OCI-LY1 (cell line): Measurements from ENCODE around the gene LRIG1.

Experiments used
- H2AFZ ChIP-seq: fragments of 200-600 bp; sonication (generic), shearing (Covaris generic); 2 replicates; pipeline ENCODE4 v1.6.0; 2014; ENCODE audit warnings: antibody characterized with exemption, mild to moderate bottlenecking, low read length
- H3F3A ChIP-seq: fragments of 200-600 bp; sonication (generic), shearing (Covaris generic); 2 replicates; pipeline ENCODE4 v1.6.0; 2014; ENCODE audit warnings: mild to moderate bottlenecking, antibody characterized with exemption, low read length, moderate library complexity; ENCODE audit not compliant: insufficient read depth
- H3K27ac ChIP-seq: fragments of 200-600 bp; sonication (generic); 2 replicates; pipeline ENCODE4 v1.5.1; 2014; ENCODE audit warnings: low read length, mixed run types, mild to moderate bottlenecking, low read depth; ENCODE audit not compliant: poor library complexity, severe bottlenecking
- H3K27me3 ChIP-seq: fragments of 200-600 bp; sonication (generic); 2 replicates; pipeline ENCODE4 v1.6.0; 2014; ENCODE audit warnings: antibody characterized with exemption, mild to moderate bottlenecking, low read length, moderate library complexity; ENCODE audit not compliant: insufficient read depth
- H3K36me3 ChIP-seq: fragments of 200-600 bp; sonication (generic); 2 replicates; pipeline ENCODE4 v1.6.1; 2014; ENCODE audit warnings: mild to moderate bottlenecking, antibody characterized with exemption, low read length, moderate library complexity, mixed read lengths; ENCODE audit not compliant: insufficient read depth
- H3K4me1 ChIP-seq: fragments of 200-600 bp; sonication (generic); 2 replicates; pipeline ENCODE4 v1.5.1; 2014; ENCODE audit warnings: mild to moderate bottlenecking, low read length, moderate library complexity; ENCODE audit not compliant: insufficient read depth, severe bottlenecking
- H3K4me2 ChIP-seq: fragments of 200-600 bp; sonication (generic), shearing (Covaris generic); 2 replicates; pipeline ENCODE4 v1.6.1; 2014; ENCODE audit warnings: low read length
- H3K4me3 ChIP-seq: fragments of 200-600 bp; sonication (generic); 2 replicates; pipeline ENCODE4 v1.5.1; 2014; ENCODE audit warnings: low read length, low read depth, mild to moderate bottlenecking, mixed read lengths; ENCODE audit not compliant: poor library complexity, severe bottlenecking
- H3K79me2 ChIP-seq: fragments of 200-600 bp; shearing (Covaris generic); 2 replicates; pipeline ENCODE4 v1.6.1; 2016; ENCODE audit warnings: mixed run types, low read length, mixed read lengths; ENCODE audit not compliant: insufficient read depth
- H3K9ac ChIP-seq: fragments of 200-600 bp; sonication (generic), shearing (Covaris generic); 2 replicates; pipeline ENCODE4 v1.6.1; 2014; ENCODE audit warnings: mild to moderate bottlenecking, low read length, mixed read lengths
- H3K9me2 ChIP-seq: fragments of 200-600 bp; sonication (generic), shearing (Covaris generic); 2 replicates; pipeline ENCODE4 v1.6.1; 2014; ENCODE audit warnings: low read depth, mild to moderate bottlenecking, low read length, mixed read lengths
- H3K9me3 ChIP-seq: fragments of 200-600 bp; shearing (Covaris generic); 2 replicates; pipeline ENCODE4 v1.6.1; 2014; ENCODE audit warnings: low read length, mixed read lengths
- H4K20me1 ChIP-seq: fragments of 200-600 bp; sonication (generic), shearing (Covaris generic); 2 replicates; pipeline ENCODE4 v1.6.0; 2016; ENCODE audit warnings: mild to moderate bottlenecking, low read length; ENCODE audit not compliant: insufficient read depth
- EZH2 ChIP-seq: fragments of 200-600 bp; sonication (generic), shearing (Covaris generic); IDR thresholded peaks from 2 replicates; pipeline ENCODE4 v1.8.0; 2017; ENCODE audit warnings: borderline replicate concordance, mixed run types, mild to moderate bottlenecking, antibody characterized with exemption, low read length, moderate library complexity, mixed read lengths
- TF ChIP-seq, protein P1 (sequence below): fragments of 200-600 bp; sonication (generic), shearing (Covaris generic); IDR thresholded peaks from 2 replicates; pipeline ENCODE4 v1.5.1; 2017; ENCODE audit warnings: mild to moderate bottlenecking, antibody characterized with exemption, low read length, moderate library complexity, mixed read lengths

The LRIG1 gene

DNA sequence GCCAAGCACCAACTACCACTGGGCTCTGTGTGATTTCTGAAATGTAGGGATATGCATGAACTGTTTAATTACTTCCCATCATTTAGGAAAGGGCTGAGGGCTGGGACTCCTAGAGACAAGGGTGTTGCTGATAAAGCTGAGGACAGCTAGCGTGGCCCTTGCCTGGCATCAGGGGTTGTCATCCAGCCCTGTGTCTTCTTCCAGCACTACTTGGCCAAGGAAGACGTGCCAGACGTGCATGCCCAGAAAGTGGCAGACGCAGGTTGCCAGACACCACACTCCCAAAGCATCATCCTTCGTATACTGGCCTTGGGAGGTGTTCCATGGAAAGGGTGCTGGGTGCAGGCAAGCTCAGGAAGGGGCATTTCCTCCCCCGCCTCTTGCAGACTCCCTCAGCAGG, 64.8 kb downstream of the LRIG1 start:
- Histone ChIP-seq H3K36me3 (no peaks in the 10 kb centered on the region), H3F3A (no peaks in the 10 kb centered on the region), H3K79me2 (no peaks in the 10 kb centered on the region), H3K27ac (no peak overlapping the region), H3K9me3 (no peaks in the 10 kb centered on the region), H3K4me1 (no peaks in the 10 kb centered on the region), H3K4me3 (no peak overlapping the region), H3K4me2 (no peak overlapping the region), H3K27me3 (no peaks in the 10 kb centered on the region), H2AFZ (no peak overlapping the region), H3K9me2 (no peaks in the 10 kb centered on the region), H4K20me1 (no peaks in the 10 kb centered on the region), H3K9ac (no peak overlapping the region)
- TF ChIP-seq EZH2: no peak
- TF ChIP-seq, protein P1, sequence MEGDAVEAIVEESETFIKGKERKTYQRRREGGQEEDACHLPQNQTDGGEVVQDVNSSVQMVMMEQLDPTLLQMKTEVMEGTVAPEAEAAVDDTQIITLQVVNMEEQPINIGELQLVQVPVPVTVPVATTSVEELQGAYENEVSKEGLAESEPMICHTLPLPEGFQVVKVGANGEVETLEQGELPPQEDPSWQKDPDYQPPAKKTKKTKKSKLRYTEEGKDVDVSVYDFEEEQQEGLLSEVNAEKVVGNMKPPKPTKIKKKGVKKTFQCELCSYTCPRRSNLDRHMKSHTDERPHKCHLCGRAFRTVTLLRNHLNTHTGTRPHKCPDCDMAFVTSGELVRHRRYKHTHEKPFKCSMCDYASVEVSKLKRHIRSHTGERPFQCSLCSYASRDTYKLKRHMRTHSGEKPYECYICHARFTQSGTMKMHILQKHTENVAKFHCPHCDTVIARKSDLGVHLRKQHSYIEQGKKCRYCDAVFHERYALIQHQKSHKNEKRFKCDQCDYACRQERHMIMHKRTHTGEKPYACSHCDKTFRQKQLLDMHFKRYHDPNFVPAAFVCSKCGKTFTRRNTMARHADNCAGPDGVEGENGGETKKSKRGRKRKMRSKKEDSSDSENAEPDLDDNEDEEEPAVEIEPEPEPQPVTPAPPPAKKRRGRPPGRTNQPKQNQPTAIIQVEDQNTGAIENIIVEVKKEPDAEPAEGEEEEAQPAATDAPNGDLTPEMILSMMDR: no peak

DNA sequence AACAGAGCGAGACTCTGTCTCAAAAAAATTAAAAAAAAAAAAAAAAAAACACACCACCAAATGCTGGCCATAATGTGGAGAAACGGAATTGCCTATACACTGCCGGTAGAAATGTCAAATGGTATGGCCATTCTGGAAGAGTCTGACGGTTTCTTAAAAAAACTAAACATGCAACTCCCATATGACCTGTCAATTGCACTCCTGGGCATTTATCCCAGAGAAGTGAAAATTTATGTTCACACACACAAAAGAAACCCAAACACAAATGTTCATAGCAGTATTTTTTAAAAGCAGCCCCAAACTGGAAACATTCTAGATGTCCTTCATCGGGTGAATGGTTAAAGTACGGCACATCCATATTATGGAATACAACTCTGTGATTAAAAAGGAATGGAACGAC, 66.1 kb downstream of the LRIG1 start:
- no peaks in the 10 kb centered on the region for H3K4me1 ChIP-seq
- H3K79me2 ChIP-seq: no peaks in the 10 kb centered on the region
- H3K4me2 ChIP-seq: no peak overlapping the region
- H4K20me1 ChIP-seq: no peaks in the 10 kb centered on the region
- TF ChIP-seq, protein P1: no peak
- TF ChIP-seq EZH2: no peak
- H3K9ac ChIP-seq: no peak overlapping the region
- H3K27ac ChIP-seq: no peak overlapping the region
- H3K27me3 ChIP-seq: no peaks in the 10 kb centered on the region
- H3K9me2 ChIP-seq: no peaks in the 10 kb centered on the region
- H3K4me3 ChIP-seq: no peak overlapping the region
- H3K9me3 ChIP-seq: no peaks in the 10 kb centered on the region
- H3F3A ChIP-seq: no peaks in the 10 kb centered on the region
- no peak overlapping the region for H2AFZ ChIP-seq
- no peaks in the 10 kb centered on the region for H3K36me3 ChIP-seq

DNA sequence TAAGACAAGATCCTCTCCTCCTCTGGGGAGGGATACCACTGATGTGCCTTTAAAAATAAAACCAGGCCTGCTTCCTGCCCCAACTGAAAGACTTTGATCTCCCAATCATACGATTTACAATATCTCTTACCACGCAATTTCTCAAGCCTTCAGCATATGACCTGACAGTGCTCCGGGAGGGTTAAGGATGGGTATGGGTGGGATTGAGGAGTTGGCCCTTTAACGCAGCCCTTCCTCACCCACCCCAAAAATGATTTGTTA, 67.4 kb downstream of the LRIG1 start:
- H3F3A ChIP-seq: no peaks in the 10 kb centered on the region
- no peaks in the 10 kb centered on the region for H3K4me1 ChIP-seq
- H3K27ac ChIP-seq: no peak overlapping the region
- no peaks in the 10 kb centered on the region for H3K27me3 ChIP-seq
- no peaks in the 10 kb centered on the region for H4K20me1 ChIP-seq
- H2AFZ ChIP-seq: no peak overlapping the region
- H3K9me3 ChIP-seq: no peaks in the 10 kb centered on the region
- H3K4me3 ChIP-seq: no peak overlapping the region
- no peaks in the 10 kb centered on the region for H3K9me2 ChIP-seq
- H3K4me2 ChIP-seq: no peak overlapping the region
- H3K9ac ChIP-seq: no peak overlapping the region
- H3K36me3 ChIP-seq: no peaks in the 10 kb centered on the region
- no peaks in the 10 kb centered on the region for H3K79me2 ChIP-seq
- no peak for TF ChIP-seq EZH2
- TF ChIP-seq, protein P1: no peak
